ENCODE data around the gene NKAIN1.

DNA sequence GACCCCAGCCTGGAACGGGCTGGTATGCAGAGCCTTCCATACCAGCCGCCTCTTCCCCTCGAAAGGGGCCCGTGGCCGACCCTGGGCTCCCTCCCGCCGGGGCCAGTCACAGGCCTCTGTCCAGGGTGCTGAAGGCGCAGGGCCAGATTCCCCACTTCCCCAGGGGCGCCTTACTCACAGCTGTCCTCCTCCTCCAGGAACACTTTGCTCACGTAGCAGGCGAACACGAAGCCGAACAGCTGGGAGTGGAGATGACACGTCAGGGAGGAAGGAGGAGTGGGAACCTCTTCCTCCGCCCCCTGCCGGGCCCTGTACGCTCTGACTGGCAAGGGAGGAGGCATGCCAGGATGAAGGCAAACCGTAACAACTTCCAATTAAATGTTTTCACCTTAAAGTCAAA lies 57.3 kb downstream of the NKAIN1 start:
- TF ChIP-seq GABPA (IDR thresholded peaks at IDR 0.05; ENCODE audit: low read depth, low read length) (no peak), GABPA (CRISPR knock-in tag; IDR thresholded peaks at IDR 0.05; ENCODE audit: low read depth) (no peak), RBFOX2 (IDR thresholded peaks at IDR 0.05; ENCODE audit: low read depth, low read length) (no peak), CREB1 (IDR thresholded peaks at IDR 0.05) (no peak), CREB1 (CRISPR knock-in tag; IDR thresholded peaks at IDR 0.05) (no peak), FOXA1 (IDR thresholded peaks at IDR 0.05) (no peak), FOXA1 (CRISPR knock-in tag; IDR thresholded peaks at IDR 0.05) (no peak), RFX5 (IDR thresholded peaks at IDR 0.05; ENCODE audit: low read depth, low read length) (no peak), TAF1 (CRISPR knock-in tag; IDR thresholded peaks at IDR 0.05) (no peak), RAD21 (CRISPR knock-in tag; IDR thresholded peaks at IDR 0.05) (no peak), MAX (IDR thresholded peaks at IDR 0.05) (peak; percentile 21; the same call in 1 of the 2 replicates), POLR2A (IDR thresholded peaks at IDR 0.05; ENCODE audit: insufficient read depth in 1 of 2, low read depth in 2 of 2, low read length in 2 of 2) (no peak), CBX2 (IDR thresholded peaks at IDR 0.05; ENCODE audit: low read depth, low read length) (no peak), CBX2 (CRISPR knock-in tag; IDR thresholded peaks at IDR 0.05; ENCODE audit: low read depth) (no peak), NR1H2 (CRISPR knock-in tag; IDR thresholded peaks at IDR 0.05; ENCODE audit: borderline replicate concordance, low read depth) (no peak)

Measured in HepG2 (cell line).